Measurements from ENCODE around the gene GBE1. TPM values are rescaled to one million over a fixed set of nuclear protein-coding genes. Genes with fewer than 3 reads are reported as not detected.
A peak's percentile ranks its signal among the peaks of the same experiment; 100 is the strongest.

The GBE1 gene
- total and polyA plus RNA-seq, 2 experiments from 2014 or later = 27.2 to 71.2 TPM

DNA sequence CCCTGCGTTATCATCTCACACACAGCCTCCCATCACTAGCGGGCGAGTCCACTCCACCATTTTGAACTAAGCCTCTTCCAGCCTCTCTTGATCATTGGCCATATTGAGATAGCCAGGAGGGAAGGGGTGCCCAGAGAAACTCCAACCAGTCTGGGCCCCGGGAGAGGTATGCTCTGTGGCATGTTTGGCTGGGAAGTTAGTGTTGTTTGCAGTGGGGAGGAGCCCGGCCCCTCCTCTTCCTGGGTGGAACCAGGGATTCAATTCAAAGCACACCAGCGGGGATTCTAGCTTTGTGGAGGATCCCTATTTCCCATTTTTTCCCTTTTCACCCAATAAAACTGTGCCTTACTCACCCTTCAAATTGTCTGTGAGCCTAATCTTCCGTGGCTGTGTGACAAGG is 71.8 kb downstream of the GBE1 start:
- TF ChIP-seq, protein P1, sequence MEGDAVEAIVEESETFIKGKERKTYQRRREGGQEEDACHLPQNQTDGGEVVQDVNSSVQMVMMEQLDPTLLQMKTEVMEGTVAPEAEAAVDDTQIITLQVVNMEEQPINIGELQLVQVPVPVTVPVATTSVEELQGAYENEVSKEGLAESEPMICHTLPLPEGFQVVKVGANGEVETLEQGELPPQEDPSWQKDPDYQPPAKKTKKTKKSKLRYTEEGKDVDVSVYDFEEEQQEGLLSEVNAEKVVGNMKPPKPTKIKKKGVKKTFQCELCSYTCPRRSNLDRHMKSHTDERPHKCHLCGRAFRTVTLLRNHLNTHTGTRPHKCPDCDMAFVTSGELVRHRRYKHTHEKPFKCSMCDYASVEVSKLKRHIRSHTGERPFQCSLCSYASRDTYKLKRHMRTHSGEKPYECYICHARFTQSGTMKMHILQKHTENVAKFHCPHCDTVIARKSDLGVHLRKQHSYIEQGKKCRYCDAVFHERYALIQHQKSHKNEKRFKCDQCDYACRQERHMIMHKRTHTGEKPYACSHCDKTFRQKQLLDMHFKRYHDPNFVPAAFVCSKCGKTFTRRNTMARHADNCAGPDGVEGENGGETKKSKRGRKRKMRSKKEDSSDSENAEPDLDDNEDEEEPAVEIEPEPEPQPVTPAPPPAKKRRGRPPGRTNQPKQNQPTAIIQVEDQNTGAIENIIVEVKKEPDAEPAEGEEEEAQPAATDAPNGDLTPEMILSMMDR (IDR thresholded peaks at IDR 0.05; ENCODE audit: low read depth, low read length) = no peak

DNA sequence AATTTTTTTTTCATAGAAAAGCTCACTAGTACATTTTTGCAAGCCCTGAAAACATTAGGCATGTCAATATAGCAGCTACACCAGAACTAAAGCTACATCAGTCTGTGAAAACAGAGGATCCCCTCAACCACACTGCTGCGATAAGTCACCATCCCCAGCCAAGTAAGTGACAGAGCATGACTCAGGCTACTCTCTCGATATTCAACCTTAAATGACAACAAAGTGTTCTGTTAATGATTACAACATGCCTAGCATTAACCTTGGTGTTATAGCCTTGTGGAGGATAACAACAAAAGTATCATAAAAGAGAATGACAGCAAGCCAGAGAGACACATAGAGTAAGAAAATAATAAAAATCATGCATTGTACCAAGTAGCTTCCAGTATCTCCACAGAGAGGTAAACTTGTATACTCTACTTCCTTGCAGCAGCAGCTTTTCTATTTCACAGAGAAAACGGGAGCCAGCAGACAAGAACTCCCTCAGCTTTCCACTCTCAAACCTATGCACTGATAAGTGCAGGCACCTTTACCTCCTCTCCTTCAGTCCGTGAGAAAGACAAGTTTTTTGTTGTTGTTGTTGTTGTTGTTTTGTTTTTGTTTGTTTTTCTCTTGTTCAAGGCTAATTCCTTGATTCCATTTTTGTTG is 76.6 kb downstream of the GBE1 start:
- no peaks in the 10 kb centered on the region for H3K27me3 ChIP-seq

More for the DNA sequence above, 71.8 kb downstream of the GBE1 start:
- H3K27me3 ChIP-seq = no peaks in the 10 kb centered on the region
- no peaks in the 10 kb centered on the region for H3K36me3 ChIP-seq
- H3K27ac ChIP-seq = no peak overlapping the region
- no peaks in the 10 kb centered on the region for H3K4me1 ChIP-seq (ENCODE audit: low read depth)
- H3K4me3 ChIP-seq = no peak overlapping the region
- no peaks in the 10 kb centered on the region for H3K9me3 ChIP-seq (ENCODE audit: low read depth)
- no peak for DNase-seq (ENCODE audit: low read depth in 1 of 2, low spot score in 1 of 2)

DNA sequence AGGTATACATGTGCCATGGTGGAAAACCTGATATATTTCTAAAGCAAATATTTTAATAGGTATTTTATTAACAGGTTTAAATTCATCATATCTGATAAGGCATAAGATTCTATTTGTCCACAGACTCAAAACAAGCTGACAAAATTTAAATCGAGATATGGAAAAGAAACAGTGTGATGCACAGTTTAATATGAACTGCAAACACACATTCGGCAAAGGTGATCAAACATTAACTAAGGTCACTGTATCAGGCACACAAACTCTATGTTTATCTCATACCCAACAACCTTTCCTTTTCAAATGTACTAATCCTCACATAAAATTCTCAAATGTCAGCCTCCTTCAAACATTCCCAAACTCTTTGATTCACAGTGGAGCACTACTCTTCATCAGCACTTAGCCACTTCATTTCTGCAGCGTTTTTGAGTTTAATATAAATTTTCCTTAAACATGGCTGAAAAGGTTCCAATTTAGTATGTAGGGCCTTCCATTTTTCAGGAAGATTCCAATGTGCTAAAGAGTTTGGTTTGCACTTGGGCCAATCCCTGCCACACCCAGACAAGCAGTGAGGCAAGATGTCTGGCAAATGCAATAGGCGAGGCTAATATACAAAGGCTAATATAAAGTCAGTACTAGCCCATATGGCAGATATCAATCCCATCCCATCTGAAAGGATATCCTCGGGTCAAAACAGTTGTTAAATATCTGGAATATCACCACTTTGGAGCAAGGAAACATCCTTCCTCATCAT is 84.6 kb downstream of the GBE1 start:
- no peak overlapping the region for H3K27ac ChIP-seq
- no peaks in the 10 kb centered on the region for H3K27me3 ChIP-seq
- TF ChIP-seq, protein P1 (IDR thresholded peaks at IDR 0.05; ENCODE audit: low read depth, low read length) = no peak
- H3K9me3 ChIP-seq (ENCODE audit: low read depth) = no peaks in the 10 kb centered on the region
- no peaks in the 10 kb centered on the region for H3K36me3 ChIP-seq
- no peaks in the 10 kb centered on the region for H3K4me1 ChIP-seq (ENCODE audit: low read depth)
- no peak overlapping the region for H3K4me3 ChIP-seq
- no peak for DNase-seq (ENCODE audit: low read depth in 1 of 2, low spot score in 1 of 2)

More for the DNA sequence above, 76.6 kb downstream of the GBE1 start:
- no peak overlapping the region for H3K4me3 ChIP-seq
- H3K9me3 ChIP-seq (ENCODE audit: low read depth) = no peaks in the 10 kb centered on the region
- H3K36me3 ChIP-seq = no peaks in the 10 kb centered on the region
- TF ChIP-seq, protein P1 (IDR thresholded peaks at IDR 0.05; ENCODE audit: low read depth, low read length) = no peak
- peak in 1 of 2 donors; percentile 33 for DNase-seq (ENCODE audit: low read depth in 1 of 2, low spot score in 1 of 2)
- no peaks in the 10 kb centered on the region for H3K4me1 ChIP-seq (ENCODE audit: low read depth)
- H3K27ac ChIP-seq = no peak overlapping the region

DNA sequence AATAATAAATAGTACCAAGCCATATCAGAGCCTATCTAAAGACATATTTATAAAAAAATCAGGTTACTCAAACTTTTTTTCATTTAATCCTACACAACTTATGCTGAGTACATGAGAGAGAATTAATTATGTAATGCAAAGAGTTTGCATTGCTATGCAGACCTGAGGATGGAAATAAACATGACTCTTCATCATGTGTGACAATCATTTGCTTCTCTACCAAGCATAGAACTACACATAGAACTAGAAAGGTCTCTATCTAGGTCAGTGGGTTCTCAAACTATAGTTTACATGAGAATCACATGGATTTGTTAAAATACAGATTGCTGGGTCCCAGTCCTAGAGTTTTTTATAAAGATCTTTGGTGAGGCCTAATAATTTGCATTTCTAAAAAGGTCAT is 86.8 kb downstream of the GBE1 start:
- Histone ChIP-seq H3K36me3 (no peaks in the 10 kb centered on the region), H3K4me1 (ENCODE audit: low read depth) (no peaks in the 10 kb centered on the region), H3K9me3 (ENCODE audit: low read depth) (no peaks in the 10 kb centered on the region), H3K4me3 (no peak overlapping the region), H3K27me3 (no peaks in the 10 kb centered on the region), H3K27ac (no peak overlapping the region)
- TF ChIP-seq, protein P1 (IDR thresholded peaks at IDR 0.05; ENCODE audit: low read depth, low read length) = no peak
- DNase-seq (ENCODE audit: low read depth in 1 of 2, low spot score in 1 of 2) = no peak

DNA sequence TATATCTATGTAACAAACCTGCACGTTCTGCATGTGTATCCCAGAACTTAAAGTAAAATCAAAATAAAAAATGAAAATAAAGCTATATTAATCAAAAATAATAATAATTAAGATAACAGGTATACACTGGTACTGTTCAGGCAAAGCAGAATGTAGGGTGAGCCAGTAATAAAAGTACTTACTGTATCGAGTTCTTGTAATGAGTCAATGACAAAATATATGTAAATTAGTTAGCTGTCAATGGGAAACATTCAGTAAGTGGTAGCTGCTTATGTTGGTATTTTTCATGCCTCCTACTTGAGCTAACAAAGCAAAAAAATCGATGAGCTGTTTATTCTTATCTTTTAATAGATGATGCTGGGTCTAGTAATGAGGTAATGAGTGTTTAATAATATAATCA is 93.2 kb downstream of the GBE1 start:
- Histone ChIP-seq H3K27ac (no peak overlapping the region), H3K9me3 (ENCODE audit: low read depth) (no peaks in the 10 kb centered on the region), H3K4me3 (no peak overlapping the region), H3K4me1 (ENCODE audit: low read depth) (peaks cover 6% of the 10 kb centered on the region), H3K36me3 (no peaks in the 10 kb centered on the region), H3K27me3 (no peaks in the 10 kb centered on the region)
- TF ChIP-seq, protein P1 (IDR thresholded peaks at IDR 0.05; ENCODE audit: low read depth, low read length) = no peak
- DNase-seq (ENCODE audit: low read depth in 1 of 2, low spot score in 1 of 2) = no peak

Data from cardiac muscle cell (in vitro differentiated cells and primary cell).